ENCODE data around the gene GREB1.

The GREB1 gene

GRCh38 chr2:11583840-11584524 lies 50.1 kb downstream of the GREB1 start:
- peaks cover 41% of the 10 kb centered on the region for H3K27me3 ChIP-seq (replicated peaks; ENCODE audit: control insufficient read depth, insufficient read depth, low read length)
- DNase-seq (ENCODE audit: low read depth): peak; percentile 92
- peaks cover 12% of the 10 kb centered on the region for H3K4me1 ChIP-seq (ENCODE audit: control insufficient read depth, insufficient read depth, low read length)
- H3K9ac ChIP-seq (ENCODE audit: low read length): no peak overlapping the region
- no peaks in the 10 kb centered on the region for H3K9me3 ChIP-seq (ENCODE audit: control insufficient read depth, low read length)
- no peaks in the 10 kb centered on the region for H3K36me3 ChIP-seq (ENCODE audit: control insufficient read depth, insufficient read depth, low read length, severe bottlenecking)
- no peak overlapping the region for H3K4me3 ChIP-seq (ENCODE audit: low read length)

DNA sequence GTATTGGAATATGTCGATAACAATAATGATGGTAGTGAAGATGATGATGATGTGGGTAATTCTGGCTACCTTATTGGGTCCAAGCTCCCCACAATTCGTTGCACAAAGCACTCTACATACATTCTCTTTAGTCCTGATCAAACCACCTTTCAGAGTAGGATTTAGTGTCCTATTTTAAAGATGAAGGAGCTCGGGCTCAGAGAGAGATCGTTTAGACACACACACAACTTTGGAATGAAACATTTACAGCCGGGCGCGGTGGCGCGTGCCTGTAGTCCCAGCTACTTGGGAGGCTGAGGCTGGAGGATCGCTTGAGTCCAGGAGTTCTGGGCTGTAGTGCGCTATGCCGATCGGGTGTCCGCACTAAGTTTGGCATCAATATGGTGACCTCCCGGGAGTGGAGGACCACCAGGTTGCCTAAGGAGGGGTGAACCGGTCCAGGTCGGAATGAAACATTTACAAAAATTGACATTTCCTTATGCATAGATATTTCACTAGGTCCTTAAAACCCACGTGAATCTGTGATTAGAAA lies 50.7 kb downstream of the GREB1 start:
- H3K9me3 ChIP-seq (ENCODE audit: control insufficient read depth, low read length): no peaks in the 10 kb centered on the region
- peaks cover 12% of the 10 kb centered on the region for H3K4me1 ChIP-seq (ENCODE audit: control insufficient read depth, insufficient read depth, low read length)
- H3K9ac ChIP-seq (ENCODE audit: low read length): no peak overlapping the region
- no peak for DNase-seq (ENCODE audit: low read depth)
- H3K36me3 ChIP-seq (ENCODE audit: control insufficient read depth, insufficient read depth, low read length, severe bottlenecking): no peaks in the 10 kb centered on the region
- peaks cover 48% of the 10 kb centered on the region for H3K27me3 ChIP-seq (replicated peaks; ENCODE audit: control insufficient read depth, insufficient read depth, low read length)
- no peak overlapping the region for H3K4me3 ChIP-seq (ENCODE audit: low read length)

- H3K4me1 ChIP-seq (ENCODE audit: control insufficient read depth, insufficient read depth, low read length): peaks cover 12% of the 10 kb centered on the region
- no peak overlapping the region for H3K9ac ChIP-seq (ENCODE audit: low read length)
- H3K27me3 ChIP-seq (replicated peaks; ENCODE audit: control insufficient read depth, insufficient read depth, low read length): peaks cover 52% of the 10 kb centered on the region
- no peak for DNase-seq (ENCODE audit: low read depth)
- H3K36me3 ChIP-seq (ENCODE audit: control insufficient read depth, insufficient read depth, low read length, severe bottlenecking): no peaks in the 10 kb centered on the region
- no peak overlapping the region for H3K4me3 ChIP-seq (ENCODE audit: low read length)
- H3K9me3 ChIP-seq (ENCODE audit: control insufficient read depth, low read length): no peaks in the 10 kb centered on the region
These were observed 51.2 kb downstream of the GREB1 start for GRCh38 chr2:11585071-11585470.

GRCh38 chr2:11588228-11589110 lies 54.6 kb downstream of the GREB1 start:
- no peaks in the 10 kb centered on the region for H3K9me3 ChIP-seq (ENCODE audit: control insufficient read depth, low read length)
- H3K4me3 ChIP-seq (ENCODE audit: low read length): no peak overlapping the region
- no peaks in the 10 kb centered on the region for H3K36me3 ChIP-seq (ENCODE audit: control insufficient read depth, insufficient read depth, low read length, severe bottlenecking)
- H3K4me1 ChIP-seq (ENCODE audit: control insufficient read depth, insufficient read depth, low read length): peaks cover 4% of the 10 kb centered on the region
- no peak overlapping the region for H3K9ac ChIP-seq (ENCODE audit: low read length)
- no peak for DNase-seq (ENCODE audit: low read depth)
- H3K27me3 ChIP-seq (replicated peaks; ENCODE audit: control insufficient read depth, insufficient read depth, low read length): peaks cover 46% of the 10 kb centered on the region

- H3K9me3 ChIP-seq (ENCODE audit: control insufficient read depth, low read length): no peaks in the 10 kb centered on the region
- H3K27me3 ChIP-seq (replicated peaks; ENCODE audit: control insufficient read depth, insufficient read depth, low read length): peaks cover 46% of the 10 kb centered on the region
- H3K9ac ChIP-seq (ENCODE audit: low read length): no peak overlapping the region
- H3K4me3 ChIP-seq (ENCODE audit: low read length): no peak overlapping the region
- no peaks in the 10 kb centered on the region for H3K36me3 ChIP-seq (ENCODE audit: control insufficient read depth, insufficient read depth, low read length, severe bottlenecking)
- DNase-seq (ENCODE audit: low read depth): no peak
- no peaks in the 10 kb centered on the region for H3K4me1 ChIP-seq (ENCODE audit: control insufficient read depth, insufficient read depth, low read length)
These were observed 55.6 kb downstream of the GREB1 start for GRCh38 chr2:11589316-11589940.

GRCh38 chr2:11590193-11590592 lies 56.3 kb downstream of the GREB1 start:
- H3K9me3 ChIP-seq (ENCODE audit: control insufficient read depth, low read length): no peaks in the 10 kb centered on the region
- DNase-seq (ENCODE audit: low read depth): no peak
- H3K4me3 ChIP-seq (ENCODE audit: low read length): no peak overlapping the region
- peaks cover 45% of the 10 kb centered on the region for H3K27me3 ChIP-seq (replicated peaks; ENCODE audit: control insufficient read depth, insufficient read depth, low read length)
- no peaks in the 10 kb centered on the region for H3K4me1 ChIP-seq (ENCODE audit: control insufficient read depth, insufficient read depth, low read length)
- H3K36me3 ChIP-seq (ENCODE audit: control insufficient read depth, insufficient read depth, low read length, severe bottlenecking): no peaks in the 10 kb centered on the region
- H3K9ac ChIP-seq (ENCODE audit: low read length): no peak overlapping the region

- Histone ChIP-seq H3K9me3 (ENCODE audit: control insufficient read depth, low read length) (no peaks in the 10 kb centered on the region), H3K36me3 (ENCODE audit: control insufficient read depth, insufficient read depth, low read length, severe bottlenecking) (no peaks in the 10 kb centered on the region)
These were observed 57.2 kb downstream of the GREB1 start for GRCh38 chr2:11591091-11591490.

DNA sequence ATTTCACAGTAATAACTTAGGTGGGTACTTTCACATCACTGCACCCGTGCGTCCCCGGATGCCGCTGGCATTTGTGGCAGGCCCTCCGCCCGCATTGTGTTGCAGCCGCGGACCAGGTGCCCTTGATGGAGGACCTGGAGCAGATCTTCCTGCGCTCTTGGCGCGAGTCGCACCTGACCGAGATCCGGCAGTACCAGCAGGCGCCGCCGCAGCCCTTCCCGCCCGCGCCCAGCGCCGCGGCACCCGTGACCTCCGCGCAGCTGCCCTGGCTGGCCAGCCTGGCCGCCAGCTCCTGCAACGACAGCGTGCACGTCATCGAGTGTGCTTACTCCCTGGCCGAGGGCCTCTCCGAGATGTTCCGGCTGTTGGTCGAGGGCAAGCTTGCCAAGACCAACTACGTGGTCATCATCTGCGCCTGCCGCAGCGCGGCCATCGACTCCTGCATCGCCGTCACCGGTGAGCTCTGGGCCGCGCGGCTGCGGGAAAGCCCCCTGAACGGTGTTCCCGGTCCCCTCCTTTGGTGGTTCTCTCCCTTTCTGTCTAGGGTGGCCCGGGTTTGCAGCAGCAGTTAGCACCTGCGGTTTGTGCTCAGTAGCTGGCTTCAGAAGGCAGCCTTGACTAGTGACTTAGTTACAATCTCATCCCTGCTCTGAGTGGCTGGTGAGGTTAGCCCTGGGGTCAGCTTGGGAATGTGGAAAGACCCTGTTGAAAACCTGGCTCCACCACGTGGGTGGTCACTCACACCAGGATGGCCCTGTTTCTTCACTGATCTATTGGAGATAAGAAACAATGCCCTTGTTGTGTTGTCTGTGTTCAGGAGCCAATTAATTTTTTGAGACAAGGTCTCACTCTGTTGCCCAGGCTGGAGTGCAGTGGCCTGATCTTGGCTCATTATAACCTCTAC lies 59.1 kb downstream of the GREB1 start:
- Histone ChIP-seq H3K9ac (ENCODE audit: low read length) (no peak overlapping the region), H3K9me3 (ENCODE audit: control insufficient read depth, low read length) (no peaks in the 10 kb centered on the region), H3K4me1 (ENCODE audit: control insufficient read depth, insufficient read depth, low read length) (peaks cover 5% of the 10 kb centered on the region), H3K36me3 (ENCODE audit: control insufficient read depth, insufficient read depth, low read length, severe bottlenecking) (no peaks in the 10 kb centered on the region), H3K4me3 (ENCODE audit: low read length) (no peak overlapping the region), H3K27me3 (replicated peaks; ENCODE audit: control insufficient read depth, insufficient read depth, low read length) (peaks cover 37% of the 10 kb centered on the region)
- DNase-seq (ENCODE audit: low read depth): no peak

More at GRCh38 chr2:11591091-11591490, 57.2 kb downstream of the GREB1 start:
- Histone ChIP-seq H3K4me3 (ENCODE audit: low read length) (no peak overlapping the region), H3K27me3 (replicated peaks; ENCODE audit: control insufficient read depth, insufficient read depth, low read length) (peaks cover 45% of the 10 kb centered on the region), H3K4me1 (ENCODE audit: control insufficient read depth, insufficient read depth, low read length) (no peaks in the 10 kb centered on the region), H3K9ac (ENCODE audit: low read length) (no peak overlapping the region)
- DNase-seq (ENCODE audit: low read depth): no peak

GRCh38 chr2:11596801-11597200 lies 63.0 kb downstream of the GREB1 start:
- DNase-seq (ENCODE audit: low read depth): no peak
- Histone ChIP-seq H3K4me3 (ENCODE audit: low read length) (no peak overlapping the region), H3K36me3 (ENCODE audit: control insufficient read depth, insufficient read depth, low read length, severe bottlenecking) (no peaks in the 10 kb centered on the region), H3K9me3 (ENCODE audit: control insufficient read depth, low read length) (no peaks in the 10 kb centered on the region), H3K9ac (ENCODE audit: low read length) (no peak overlapping the region), H3K4me1 (ENCODE audit: control insufficient read depth, insufficient read depth, low read length) (peaks cover 15% of the 10 kb centered on the region), H3K27me3 (replicated peaks; ENCODE audit: control insufficient read depth, insufficient read depth, low read length) (peaks cover 21% of the 10 kb centered on the region)

GRCh38 chr2:11597538-11598225 lies 63.8 kb downstream of the GREB1 start:
- H3K4me3 ChIP-seq (ENCODE audit: low read length): no peak overlapping the region
- peaks cover 15% of the 10 kb centered on the region for H3K4me1 ChIP-seq (ENCODE audit: control insufficient read depth, insufficient read depth, low read length)
- H3K27me3 ChIP-seq (replicated peaks; ENCODE audit: control insufficient read depth, insufficient read depth, low read length): peaks cover 25% of the 10 kb centered on the region
- H3K9me3 ChIP-seq (ENCODE audit: control insufficient read depth, low read length): no peaks in the 10 kb centered on the region
- no peak overlapping the region for H3K9ac ChIP-seq (ENCODE audit: low read length)
- H3K36me3 ChIP-seq (ENCODE audit: control insufficient read depth, insufficient read depth, low read length, severe bottlenecking): no peaks in the 10 kb centered on the region
- DNase-seq (ENCODE audit: low read depth): no peak

All from adipocyte (in vitro differentiated cells).